Hair follicle dermal papilla cell (primary cell): Measurements from ENCODE around the gene FAM9A. TPM values are rescaled to one million over a fixed set of nuclear protein-coding genes. Genes with fewer than 3 reads are reported as not detected.

Source experiments
- total RNA-seq: library from RNA; depleted of rRNA; stranded (reverse); fragments of >200 nt; gene quantifications from 2 replicates; pipeline ENCODE4 v1.2.3, GENCODE V29; 2012

Gene FAM9A
- total RNA-seq: not detected in 2 replicates

GRCh38 chrX:8801041-8801599 lies at the start of gene FAM9A:
Gene FAM9A (minus strand): TSS chrX:8801383. CDS start chrX:8800171, 1,212 bp downstream.

Other genes with a start within 250 kb of the FAM9A start
- 0.12 and 0.49 TPM in 2 replicates for gene ANOS1, start 69.2 kb downstream of the FAM9A start, total RNA-seq
- not detected in 2 replicates for gene FAM9B, start 232.7 kb upstream of the FAM9A start, total RNA-seq